H1 (cell line): Measurements from ENCODE around the gene TBC1D2B. TPM values are rescaled to one million over a fixed set of nuclear protein-coding genes. Genes with fewer than 3 reads are reported as not detected.

Source experiments
- CTCF ChIA-PET: fragments of 300-600 bp; sonication (Branson Sonifier 250); formaldehyde crosslinking; loops from one replicate; lab custom pipeline; 2021; ENCODE audit not compliant: partially characterized antibody; lab: Charles Lee
- POLR2A ChIA-PET: fragments of 300-600 bp; sonication (Branson Sonifier 250); formaldehyde crosslinking; loops from one replicate; lab custom pipeline; 2021; ENCODE audit warnings: inconsistent platforms; ENCODE audit not compliant: partially characterized antibody; lab: Charles Lee
- DNase-seq, 2 experiments: peaks; one replicate each; pipeline versions ENCODE4 v3.0.0 to v3.0.0-alpha.2; 2010 to 2022; ENCODE audit warnings: low spot score in 2 of 2, low read depth in 1 of 2, mixed read lengths in 1 of 2
- FAIRE-seq: peaks from 2 replicates; lab custom pipeline; 2011; peaks lifted over from hg19 to GRCh38; lab: Jason Lieb, UNC
- H2AFZ ChIP-seq: 2 replicates; pipeline ENCODE4 v1.8.1; 2012; ENCODE audit warnings: low read length, inconsistent platforms
- H2AK5ac ChIP-seq: 2 replicates; pipeline ENCODE4 v1.6.1; 2013; ENCODE audit warnings: low read depth, low read length
- H2BK120ac ChIP-seq: replicated peaks from 2 replicates; pipeline ENCODE3; 2013; ENCODE audit warnings: low read depth, low read length, inconsistent platforms
- H2BK12ac ChIP-seq: 2 replicates; pipeline ENCODE4 v1.6.1; 2013; ENCODE audit warnings: low read depth, low read length
- H2BK15ac ChIP-seq: 2 replicates; pipeline ENCODE4 v1.6.1; 2013; ENCODE audit warnings: low read length
- H2BK20ac ChIP-seq: 2 replicates; pipeline ENCODE4 v1.6.1; 2013; ENCODE audit warnings: low read length
- H2BK5ac ChIP-seq: 2 replicates; pipeline ENCODE4 v1.6.1; 2013; ENCODE audit warnings: low read depth, low read length
- H3K14ac ChIP-seq: 2 replicates; pipeline ENCODE4 v1.6.1; 2013; ENCODE audit warnings: inconsistent platforms; ENCODE audit not compliant: insufficient read length
- H3K18ac ChIP-seq: 2 replicates; pipeline ENCODE4 v1.6.1; 2013; ENCODE audit warnings: low read length; ENCODE audit errors: extremely low read depth
- H3K23ac ChIP-seq: 2 replicates; pipeline ENCODE4 v1.6.1; 2013; ENCODE audit warnings: inconsistent platforms; ENCODE audit not compliant: insufficient read length
- H3K23me2 ChIP-seq: 2 replicates; pipeline ENCODE4 v1.6.1; 2013; ENCODE audit warnings: low read depth, low read length
- H3K27ac ChIP-seq: 2 replicates; pipeline ENCODE4 v1.6.1; 2011; ENCODE audit warnings: low read depth, low read length, inconsistent platforms
- H3K27me3 ChIP-seq, 4 experiments: replicated peaks in 1 of 4; 1 replicate in 1 of 4; 2 replicates in 3 of 4; pipeline versions ENCODE4 v1.6.1 to v1.8.1; 2011 to 2013; ENCODE audit warnings: low read length in 3 of 4, mild to moderate bottlenecking in 3 of 4, inconsistent platforms in 2 of 4, mixed read lengths in 2 of 4, moderate library complexity in 1 of 4; ENCODE audit not compliant: control insufficient read depth in 3 of 4, insufficient read depth in 3 of 4; ENCODE audit errors: extremely low read depth in 1 of 4
- H3K36me3 ChIP-seq, 4 experiments: 2 replicates each; pipeline versions ENCODE4 v1.6.1 to v1.8.1; 2011 to 2013; ENCODE audit warnings: mild to moderate bottlenecking in 4 of 4, low read length in 3 of 4, moderate library complexity in 2 of 4, control low read depth in 1 of 4, inconsistent platforms in 1 of 4; ENCODE audit not compliant: insufficient read depth in 4 of 4, control insufficient read depth in 2 of 4
- H3K4ac ChIP-seq: replicated peaks from 2 replicates; pipeline ENCODE3; 2013; ENCODE audit warnings: low read length, low read depth, mixed read lengths, inconsistent platforms; ENCODE audit not compliant: insufficient read length
- H3K4me1 ChIP-seq, 4 experiments: replicated peaks in 1 of 4; 1 replicate in 1 of 4; 2 replicates in 3 of 4; pipeline versions ENCODE4 v1.6.1 to v1.8.1; 2011 to 2013; ENCODE audit warnings: low read length in 3 of 4, inconsistent platforms in 2 of 4, mixed read lengths in 1 of 4; ENCODE audit not compliant: insufficient read depth in 4 of 4, control insufficient read depth in 3 of 4
- H3K4me2 ChIP-seq, 2 experiments: 2 replicates each; pipeline versions ENCODE4 v1.6.1 to v1.8.1; 2011 to 2013; ENCODE audit warnings: low read depth in 2 of 2, low read length in 2 of 2, control low read depth in 1 of 2, inconsistent platforms in 1 of 2, mild to moderate bottlenecking in 1 of 2; ENCODE audit not compliant: insufficient read depth in 1 of 2
- H3K4me3 ChIP-seq, 4 experiments: fragments of 200-600, 300-600 bp in 1 of 4; sonication (generic), shearing (Covaris generic), sonication (Bioruptor Twin) in 1 of 4; 2 replicates each; pipeline versions ENCODE4 v1.5.1 to v1.8.1; 2011 to 2016; ENCODE audit warnings: low read length in 4 of 4, low read depth in 3 of 4, control low read depth in 2 of 4, inconsistent platforms in 2 of 4, mild to moderate bottlenecking in 2 of 4, mixed read lengths in 1 of 4, moderate library complexity in 1 of 4; ENCODE audit not compliant: insufficient read depth in 2 of 4; ENCODE audit errors: extremely low read depth in 1 of 4
- H3K56ac ChIP-seq: replicated peaks from 2 replicates; pipeline ENCODE3; 2013; ENCODE audit warnings: low read depth, mild to moderate bottlenecking, mixed read lengths, low read length, inconsistent platforms; ENCODE audit not compliant: insufficient read length
- H3K79me1 ChIP-seq: 2 replicates; pipeline ENCODE4 v1.6.1; 2013; ENCODE audit warnings: low read depth, low read length, control low read depth
- H3K79me2 ChIP-seq, 2 experiments: 2 replicates each; pipeline versions ENCODE4 v1.6.1 to v1.8.1; 2012 to 2013; ENCODE audit warnings: low read length in 2 of 2, mild to moderate bottlenecking in 2 of 2, inconsistent platforms in 1 of 2; ENCODE audit not compliant: insufficient read depth in 2 of 2, control insufficient read depth in 1 of 2
- H3K9ac ChIP-seq, 4 experiments: replicated peaks in 1 of 4; 1 replicate in 1 of 4; 2 replicates in 3 of 4; pipeline versions ENCODE4 v1.6.1 to v1.8.1; 2011 to 2013; ENCODE audit warnings: low read depth in 3 of 4, low read length in 3 of 4, control low read depth in 2 of 4, mild to moderate bottlenecking in 2 of 4, moderate library complexity in 2 of 4, inconsistent platforms in 1 of 4; ENCODE audit errors: extremely low read depth in 1 of 4
- H3K9me3 ChIP-seq, 2 experiments: 2 replicates each; pipeline versions ENCODE4 v1.6.1 to v1.8.1; 2012 to 2013; ENCODE audit warnings: mild to moderate bottlenecking in 2 of 2, moderate library complexity in 2 of 2, control low read depth in 1 of 2, inconsistent platforms in 1 of 2, low read depth in 1 of 2, low read length in 1 of 2, mixed read lengths in 1 of 2; ENCODE audit not compliant: insufficient read depth in 2 of 2
- H4K20me1 ChIP-seq, 2 experiments: replicated peaks in 1 of 2; 2 replicates each; pipeline versions ENCODE3 to v1.8.1; 2011 to 2013; ENCODE audit warnings: inconsistent platforms in 2 of 2, low read length in 2 of 2, mild to moderate bottlenecking in 1 of 2; ENCODE audit not compliant: insufficient read depth in 2 of 2, control insufficient read depth in 1 of 2
- H4K5ac ChIP-seq: 2 replicates; pipeline ENCODE4 v1.6.1; 2013; ENCODE audit warnings: low read length, low read depth, mixed read lengths, inconsistent platforms; ENCODE audit not compliant: insufficient read length
- H4K8ac ChIP-seq: 2 replicates; pipeline ENCODE4 v1.8.0; 2013; ENCODE audit warnings: mild to moderate bottlenecking, moderate library complexity, low read length, inconsistent platforms; ENCODE audit not compliant: insufficient read depth; ENCODE audit errors: extremely low read depth
- H4K91ac ChIP-seq: replicated peaks from 2 replicates; pipeline ENCODE3; 2013; ENCODE audit warnings: low read length, mixed read lengths, inconsistent platforms; ENCODE audit not compliant: insufficient read length
- BCL11A ChIP-seq, 2 experiments: IDR thresholded peaks; one replicate each; pipeline ENCODE4 v1.6.1; 2011; ENCODE audit warnings: low read depth in 2 of 2, low read length in 2 of 2, mild to moderate bottlenecking in 2 of 2
- BRCA1 ChIP-seq: IDR thresholded peaks from 2 replicates; pipeline ENCODE4 v1.6.1; 2012; ENCODE audit warnings: low read depth, low read length, improper control_type of control experiment
- CBX8 ChIP-seq: fragments of 300-800, 300-1000 bp; sonication (generic); IDR thresholded peaks from 2 replicates; pipeline ENCODE4 v1.7.1; 2016; ENCODE audit warnings: low read depth, low read length, borderline replicate concordance
- EP300 ChIP-seq, 2 experiments: IDR thresholded peaks; 1 replicate in 1 of 2; 2 replicates in 1 of 2; pipeline ENCODE4 v1.6.1; 2011 to 2012; ENCODE audit warnings: low read depth in 2 of 2, low read length in 2 of 2, mild to moderate bottlenecking in 2 of 2, borderline replicate concordance in 1 of 2, inconsistent platforms in 1 of 2, moderate library complexity in 1 of 2
- JUND ChIP-seq: IDR thresholded peaks from 2 replicates; pipeline ENCODE4 v1.6.1; 2011; ENCODE audit warnings: mild to moderate bottlenecking, improper control_type of control experiment, low read length
- MAFK ChIP-seq: IDR thresholded peaks from 2 replicates; pipeline ENCODE4 v1.6.1; 2012; ENCODE audit warnings: low read depth, mild to moderate bottlenecking, improper control_type of control experiment, low read length
- PHF8 ChIP-seq: fragments of 200-600 bp; sonication (generic); conservative IDR thresholded peaks from 2 replicates; pipeline ENCODE4 v1.7.1; 2012; ENCODE audit warnings: low read depth, mild to moderate bottlenecking, inconsistent platforms, low read length, moderate library complexity
- POLR2A ChIP-seq, 2 experiments: IDR thresholded peaks; 1 replicate in 1 of 2; 2 replicates in 1 of 2; pipeline ENCODE4 v1.6.1; 2011; ENCODE audit warnings: low read depth in 2 of 2, low read length in 2 of 2, mild to moderate bottlenecking in 2 of 2; ENCODE audit errors: control extremely low read depth in 1 of 2
- POU5F1 ChIP-seq: IDR thresholded peaks from 2 replicates; pipeline ENCODE4 v1.6.1; 2011; ENCODE audit warnings: low read depth, mild to moderate bottlenecking, low read length, moderate library complexity
- RNF2 ChIP-seq: fragments of 200-900, 300-1000 bp; sonication (generic); IDR thresholded peaks from 2 replicates; pipeline ENCODE4 v1.7.1; 2016; ENCODE audit warnings: borderline replicate concordance, low read depth, mild to moderate bottlenecking, antibody characterized with exemption, low read length; ENCODE audit not compliant: poor library complexity, severe bottlenecking; ENCODE audit errors: missing control alignments
- SUZ12 ChIP-seq: fragments of 200-600 bp; sonication (generic); IDR thresholded peaks from 2 replicates; pipeline ENCODE4 v1.6.1; 2012; ENCODE audit warnings: mild to moderate bottlenecking, inconsistent platforms, low read length, moderate library complexity, mixed read lengths
- YY1 ChIP-seq: IDR thresholded peaks from 2 replicates; pipeline ENCODE4 v1.6.1; 2011; ENCODE audit warnings: low read depth, mild to moderate bottlenecking, low read length
- ZNF274 ChIP-seq: IDR thresholded peaks from 2 replicates; pipeline ENCODE4 v1.7.0; 2012; ENCODE audit warnings: low read length, borderline replicate concordance; ENCODE audit errors: extremely low read depth
- WGBS, 2 experiments: shearing (Covaris generic) in 1 of 2; methylation state at CpG; one replicate each; pipeline versions ENCODE4 v1.1.6 to v1.1.7; 2013 to 2015; ENCODE audit warnings: low lambda C conversion rate in 2 of 2, mixed read lengths in 2 of 2, inconsistent platforms in 1 of 2, low coverage in 1 of 2, missing lambda C conversion rate in 1 of 2; ENCODE audit not compliant: insufficient replicate concordance in 2 of 2, insufficient coverage in 1 of 2, insufficient read length in 1 of 2; ENCODE audit errors: extremely low coverage in 1 of 2, missing lambda C conversion rate in 1 of 2; 5-methylcytosine and 5-hydroxymethylcytosine counted together
- polyA plus RNA-seq, 7 experiments: library from polyadenylated mRNA; depleted of rRNA in 3 of 7; stranded (reverse) in 5 of 7; unstranded in 2 of 7; fragments of >200 nt in 5 of 7; fragments of 200-250 nt in 2 of 7; gene quantifications; 1 replicate in 5 of 7; 2 replicates in 1 of 7; 4 replicates in 1 of 7; pipeline versions ENCODE4 v1.2.1 to v1.2.3, GENCODE V29; 2011 to 2013; ENCODE audit warnings: missing spikeins in 2 of 7, mixed read lengths in 2 of 7
- total RNA-seq: library from RNA; stranded (reverse); fragmentation: NEBNext Ultra II Directional; extraction: Animal tissue kit (Norgen Biotek cat#: 25700); gene quantifications from 2 replicates; pipeline ENCODE4 v1.2.1, GENCODE V29; 2021

Gene TBC1D2B
- total and polyA plus RNA-seq, 2 of the 8 experiments (the other 6 are each of a cell fraction or from before 2014, with no cell fraction given), result 11.9 to 19.5 TPM

- H3K4me1 ChIP-seq, result peaks cover 0 to 5% (median 1%) of the 10 kb centered on the region in 4 experiments; a peak in 1 of 7 replicates
- FAIRE-seq, result no peak
- no peak for TF ChIP-seq MAFK
- TF ChIP-seq JUND, result no peak
- TF ChIP-seq POU5F1, result no peak
- TF ChIP-seq EP300 (IDR thresholded peaks at IDR 0.05; ENCODE audit: borderline replicate concordance in 1 of 2, low read depth in 2 of 2, low read length in 2 of 2), result no peak
- no peak for TF ChIP-seq ZNF274
- no peak for TF ChIP-seq SUZ12
- no peak for TF ChIP-seq BRCA1
- no peak for TF ChIP-seq PHF8
- no peak for TF ChIP-seq BCL11A (IDR thresholded peaks at IDR 0.05; ENCODE audit: low read depth in 2 of 2, low read length in 2 of 2)
- TF ChIP-seq CBX8, result no peak
- no peak for TF ChIP-seq YY1
- no peak for TF ChIP-seq RNF2
- no peak for TF ChIP-seq POLR2A (IDR thresholded peaks at IDR 0.05; ENCODE audit: control extremely low read depth in 1 of 2, low read depth in 2 of 2, low read length in 2 of 2)
Observed at GRCh38 chr15:78110916-78111475, 33.5 kb upstream of the TBC1D2B start.

More at GRCh38 chr15:78110916-78111475, 33.5 kb upstream of the TBC1D2B start:
- no peaks in the 10 kb centered on the region for H3K9me3 ChIP-seq
- no peak overlapping the region for H2AFZ ChIP-seq
- DNase-seq, result no peak
- WGBS, 2 experiments, result 89% methylated on average over 10 of the region's 10 CpGs; no CpG with 5 or more reads in 1 of the 2 experiments
- H3K4me2 ChIP-seq, result no peak overlapping the region
- peaks cover 0 to 2% (median 0%) of the 10 kb centered on the region in 4 experiments; a peak in 1 of 8 replicates for H3K36me3 ChIP-seq
- H2AK5ac ChIP-seq, result no peak overlapping the region
- no peak overlapping the region for H2BK20ac ChIP-seq
- no peak overlapping the region for H4K5ac ChIP-seq
- H3K14ac ChIP-seq, result no peak overlapping the region
- H3K79me1 ChIP-seq, result no peaks in the 10 kb centered on the region
- no peak overlapping the region for H3K9ac ChIP-seq
- H2BK120ac ChIP-seq, result no peak overlapping the region
- no peaks in the 10 kb centered on the region for H3K79me2 ChIP-seq
- no peak overlapping the region for H3K27ac ChIP-seq
- CTCF ChIA-PET, result interaction anchor here (0.9 to 16.8 kb wide), 14 partner anchors 16 to 172 kb away, joined by 3 to 226 read pairs (median 13); no protein-coding TSS in a partner anchor
- H2BK5ac ChIP-seq, result no peak overlapping the region
- no peaks in the 10 kb centered on the region for H3K23me2 ChIP-seq
- H3K27me3 ChIP-seq, result no peaks in the 10 kb centered on the region
- no peak overlapping the region for H2BK15ac ChIP-seq
- H3K56ac ChIP-seq, result no peak overlapping the region
- no peak overlapping the region for H3K4me3 ChIP-seq
- H3K23ac ChIP-seq, result no peak overlapping the region
- H3K4ac ChIP-seq, result no peak overlapping the region
- no peak overlapping the region for H3K18ac ChIP-seq
- no peak overlapping the region for H4K8ac ChIP-seq
- H4K20me1 ChIP-seq, result peaks cover 2 to 3% of the 10 kb centered on the region in 2 experiments
- no peak overlapping the region for H2BK12ac ChIP-seq
- POLR2A ChIA-PET, result interaction anchor here (2.1 kb wide), 1 partner anchor 38 kb away, joined by 5 read pairs; the partner anchor contains the start of gene IDH3A
- H4K91ac ChIP-seq, result no peak overlapping the region
